Left lung (tissue), 10 donors: ENCODE data around the gene TCP10L. TPM values are rescaled to one million over a fixed set of nuclear protein-coding genes. Genes with fewer than 3 reads are reported as not detected.

ENCODE experiments used
- ATAC-seq: fragments of 200-7000 bp; cut with Tn5 transposase; one replicate; pipeline ENCODE4 v1.9.1; 2020; ENCODE audit warnings: moderate library complexity
- DNase-seq, 4 donors: peaks; one replicate each; pipeline ENCODE4 v3.0.0-alpha.2; 2013 to 2020
- H3K27ac ChIP-seq, 2 donors: fragments of 200-600 bp; sonication (generic) in 1 of 2; one replicate each; pipeline versions ENCODE4 v1.5.0 to v1.8.0; 2020 to 2021
- H3K27me3 ChIP-seq, 2 donors: fragments of 200-600 bp; sonication (generic) in 1 of 2; one replicate each; pipeline versions ENCODE4 v1.5.0 to v1.8.0; 2020 to 2021
- H3K36me3 ChIP-seq, 2 donors: fragments of 200-600 bp; sonication (generic) in 1 of 2; one replicate each; pipeline versions ENCODE4 v1.5.0 to v1.8.0; 2020 to 2021
- H3K4me1 ChIP-seq, 2 donors: fragments of 200-600 bp; one replicate each; pipeline ENCODE4 v1.8.0; 2021
- H3K4me3 ChIP-seq, 2 donors: fragments of 200-600 bp; sonication (generic) in 1 of 2; one replicate each; pipeline versions ENCODE4 v1.5.0 to v1.8.0; 2020 to 2021; ENCODE audit warnings: mild to moderate bottlenecking in 1 of 2
- H3K9me3 ChIP-seq, 2 donors: fragments of 200-600 bp; sonication (generic) in 1 of 2; one replicate each; pipeline versions ENCODE4 v1.5.0 to v1.8.0; 2020 to 2021
- CTCF ChIP-seq, 2 donors: fragments of 200-600 bp; sonication (generic) in 1 of 2; IDR thresholded peaks; one replicate each; pipeline versions ENCODE4 v1.5.0 to v1.8.0; 2021; ENCODE audit warnings: antibody characterized with exemption in 2 of 2
- intact Hi-C, 2 donors: fragments of 100-400 bp; cut with DNase I; formaldehyde crosslinking; loops; one replicate each; pipeline versions ENCODE4 v1.11.2 to v1.14.2; 2022
- polyA plus RNA-seq, 6 donors: library from polyadenylated mRNA; unstranded; fragments of 120-200 nt; gene quantifications; one replicate each; pipeline ENCODE4 v1.2.1, GENCODE V29; 2013; ENCODE audit not compliant: insufficient read length in 6 of 6
- total RNA-seq, 2 donors: library from RNA; stranded (reverse); fragmentation: NEBNext Ultra II Directional; extraction: Animal tissue kit (Norgen Biotek cat#: 25700); gene quantifications; one replicate each; pipeline ENCODE4 v1.2.1, GENCODE V29; 2021
- donor health status: DM: no; HTN: yes; CAD: no.
- donor health status: DM: no; HTN: no; CAD: no.

The TCP10L gene
- total and polyA plus RNA-seq, 8 donors: 0.43 to 1.5 (median 0.69) TPM

- intact Hi-C loops: no loop called here
- Histone ChIP-seq H3K9me3 (no peaks in the 10 kb centered on the region), H3K4me3 (no peak overlapping the region), H3K27me3 (no peaks in the 10 kb centered on the region), H3K4me1 (no peaks in the 10 kb centered on the region), H3K27ac (no peak overlapping the region), H3K36me3 (peaks cover 0 to 92% of the 10 kb centered on the region in 2 donors)
- ATAC-seq: no peak
- TF ChIP-seq CTCF (IDR thresholded peaks at IDR 0.05): no peak
- no peak for DNase-seq
Measured at GRCh38 chr21:32604464-32604863, 19.1 kb upstream of the TCP10L start.

DNA sequence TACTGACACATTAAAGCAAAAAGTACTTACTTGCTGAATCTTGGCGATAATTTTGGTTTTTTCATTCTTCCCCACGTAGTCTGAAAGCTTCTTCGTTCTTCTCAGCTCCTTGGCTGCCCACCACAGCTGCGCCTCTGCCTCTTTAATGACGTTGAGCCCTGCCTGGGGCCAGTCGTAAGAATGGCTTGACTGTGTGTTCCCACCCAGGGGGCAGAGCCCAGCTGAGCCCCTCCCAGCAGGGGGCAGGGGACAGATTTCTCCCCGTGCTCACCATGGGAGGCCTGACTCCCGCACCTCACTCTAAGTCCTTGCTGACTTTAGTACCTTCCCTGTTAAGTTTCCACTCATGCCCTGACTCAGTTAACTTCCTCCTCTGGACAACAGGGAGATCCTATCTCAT, 17.8 kb upstream of the TCP10L start:
- Histone ChIP-seq H3K27me3 (no peaks in the 10 kb centered on the region), H3K36me3 (peaks cover 0 to 86% of the 10 kb centered on the region in 2 donors), H3K4me1 (no peaks in the 10 kb centered on the region), H3K4me3 (no peak overlapping the region), H3K9me3 (no peaks in the 10 kb centered on the region), H3K27ac (no peak overlapping the region)
- ATAC-seq (no peak), DNase-seq (no peak)
- TF ChIP-seq CTCF (IDR thresholded peaks at IDR 0.05): no peak
- intact Hi-C loops: no loop called here

- Histone ChIP-seq H3K27me3 (no peaks in the 10 kb centered on the region), H3K9me3 (no peaks in the 10 kb centered on the region), H3K4me1 (no peaks in the 10 kb centered on the region), H3K4me3 (no peak overlapping the region), H3K27ac (no peak overlapping the region), H3K36me3 (peaks cover 0 to 76% of the 10 kb centered on the region in 2 donors)
- no peak for TF ChIP-seq CTCF (IDR thresholded peaks at IDR 0.05)
- intact Hi-C loops: no loop called here
- DNase-seq (no peak), ATAC-seq (no peak)
Measured at GRCh38 chr21:32602099-32602498, 16.8 kb upstream of the TCP10L start.

DNA sequence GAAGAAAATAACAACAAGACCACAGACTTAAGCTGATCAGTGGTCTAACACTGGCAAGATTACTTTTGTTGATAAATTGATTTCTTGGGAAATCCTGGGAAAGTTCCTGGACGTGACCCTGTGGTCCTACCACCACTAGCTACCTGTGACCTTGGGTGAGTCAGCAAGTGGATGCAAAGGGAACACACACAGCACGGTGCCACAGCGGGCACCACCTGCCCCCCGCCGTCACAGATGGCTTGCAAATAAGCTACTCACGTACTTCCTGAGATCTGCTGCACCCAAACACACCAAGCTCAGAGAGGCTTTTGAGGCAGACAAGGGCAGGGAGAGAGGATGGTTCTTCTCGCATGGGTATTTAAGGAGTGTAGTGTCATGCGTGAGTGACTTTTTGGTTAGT, 14.2 kb upstream of the TCP10L start:
- intact Hi-C loops: no loop called here
- TF ChIP-seq CTCF (IDR thresholded peaks at IDR 0.05): no peak
- H3K36me3 ChIP-seq: peaks cover 0 to 52% of the 10 kb centered on the region in 2 donors
- H3K4me1 ChIP-seq: no peaks in the 10 kb centered on the region
- H3K27me3 ChIP-seq: no peaks in the 10 kb centered on the region
- no peak for ATAC-seq
- no peak for DNase-seq
- H3K4me3 ChIP-seq: no peak overlapping the region
- no peaks in the 10 kb centered on the region for H3K9me3 ChIP-seq
- H3K27ac ChIP-seq: no peak overlapping the region

GRCh38 chr21:32599091-32599490, 13.8 kb upstream of the TCP10L start:
- TF ChIP-seq CTCF (IDR thresholded peaks at IDR 0.05): no peak
- no peak for DNase-seq
- intact Hi-C loops: no loop called here

More at GRCh38 chr21:32599091-32599490, 13.8 kb upstream of the TCP10L start:
- no peak overlapping the region for H3K27ac ChIP-seq
- H3K27me3 ChIP-seq: no peaks in the 10 kb centered on the region
- no peaks in the 10 kb centered on the region for H3K9me3 ChIP-seq
- no peak for ATAC-seq
- H3K36me3 ChIP-seq: peaks cover 0 to 48% of the 10 kb centered on the region in 2 donors
- no peak overlapping the region for H3K4me3 ChIP-seq
- H3K4me1 ChIP-seq: no peaks in the 10 kb centered on the region
